Measurements from ENCODE around the gene SLC22A13.

DNA sequence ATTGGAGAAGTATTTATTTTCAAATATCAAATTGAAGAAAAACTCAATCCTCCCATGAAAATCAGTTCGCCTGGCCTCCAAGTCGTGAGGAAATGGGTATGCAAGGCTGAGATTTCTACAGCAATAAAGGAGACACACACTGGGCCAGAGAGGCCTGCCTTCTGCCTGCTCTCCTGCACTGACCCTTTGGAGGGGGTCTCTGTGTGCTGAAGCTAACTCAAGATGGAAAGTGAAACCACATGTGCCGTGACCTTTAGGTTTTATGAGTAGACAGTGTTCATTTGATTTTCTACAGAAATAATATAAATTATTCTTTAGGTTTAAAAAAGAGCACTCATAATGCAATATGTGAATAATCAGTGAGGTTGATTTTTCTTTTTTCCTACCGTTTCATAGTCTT, 11.9 kb upstream of the SLC22A13 start:
- TF ChIP-seq, protein P1, sequence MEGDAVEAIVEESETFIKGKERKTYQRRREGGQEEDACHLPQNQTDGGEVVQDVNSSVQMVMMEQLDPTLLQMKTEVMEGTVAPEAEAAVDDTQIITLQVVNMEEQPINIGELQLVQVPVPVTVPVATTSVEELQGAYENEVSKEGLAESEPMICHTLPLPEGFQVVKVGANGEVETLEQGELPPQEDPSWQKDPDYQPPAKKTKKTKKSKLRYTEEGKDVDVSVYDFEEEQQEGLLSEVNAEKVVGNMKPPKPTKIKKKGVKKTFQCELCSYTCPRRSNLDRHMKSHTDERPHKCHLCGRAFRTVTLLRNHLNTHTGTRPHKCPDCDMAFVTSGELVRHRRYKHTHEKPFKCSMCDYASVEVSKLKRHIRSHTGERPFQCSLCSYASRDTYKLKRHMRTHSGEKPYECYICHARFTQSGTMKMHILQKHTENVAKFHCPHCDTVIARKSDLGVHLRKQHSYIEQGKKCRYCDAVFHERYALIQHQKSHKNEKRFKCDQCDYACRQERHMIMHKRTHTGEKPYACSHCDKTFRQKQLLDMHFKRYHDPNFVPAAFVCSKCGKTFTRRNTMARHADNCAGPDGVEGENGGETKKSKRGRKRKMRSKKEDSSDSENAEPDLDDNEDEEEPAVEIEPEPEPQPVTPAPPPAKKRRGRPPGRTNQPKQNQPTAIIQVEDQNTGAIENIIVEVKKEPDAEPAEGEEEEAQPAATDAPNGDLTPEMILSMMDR (IDR thresholded peaks at IDR 0.05; ENCODE audit: borderline replicate concordance, extremely low read depth, low read length, poor library complexity, severe bottlenecking) = no peak
- TF ChIP-seq EZH2 (IDR thresholded peaks at IDR 0.05; ENCODE audit: borderline replicate concordance, low read depth, low read length, severe bottlenecking) = no peak

All from DND-41 (cell line).